Measurements from ENCODE around the gene ARHGAP20.

The ARHGAP20 gene

GRCh38 chr11:110599207-110599606, 113.0 kb downstream of the ARHGAP20 start:
- no peak for DNase-seq

DNA sequence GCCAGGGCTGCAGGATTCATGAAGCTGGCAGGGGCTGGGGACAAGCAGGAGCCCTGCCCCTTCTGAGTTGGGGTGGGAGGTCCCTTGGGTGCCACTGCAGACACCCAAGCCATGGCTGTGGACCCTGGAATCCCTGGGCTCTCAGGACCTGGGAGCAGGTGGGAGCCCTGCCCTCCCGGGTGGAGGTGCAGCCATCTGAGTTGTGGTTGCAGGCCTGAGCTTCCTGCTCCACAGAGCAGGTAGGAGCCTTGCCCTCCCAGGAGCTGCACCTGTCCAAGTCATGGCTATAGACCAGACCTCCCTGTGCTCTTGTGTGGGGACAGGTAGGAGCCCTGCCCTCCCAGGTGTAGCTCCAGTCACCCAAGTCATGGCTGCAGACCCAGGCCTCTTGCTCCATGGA, 113.5 kb downstream of the ARHGAP20 start:
- DNase-seq: no peak

DNA sequence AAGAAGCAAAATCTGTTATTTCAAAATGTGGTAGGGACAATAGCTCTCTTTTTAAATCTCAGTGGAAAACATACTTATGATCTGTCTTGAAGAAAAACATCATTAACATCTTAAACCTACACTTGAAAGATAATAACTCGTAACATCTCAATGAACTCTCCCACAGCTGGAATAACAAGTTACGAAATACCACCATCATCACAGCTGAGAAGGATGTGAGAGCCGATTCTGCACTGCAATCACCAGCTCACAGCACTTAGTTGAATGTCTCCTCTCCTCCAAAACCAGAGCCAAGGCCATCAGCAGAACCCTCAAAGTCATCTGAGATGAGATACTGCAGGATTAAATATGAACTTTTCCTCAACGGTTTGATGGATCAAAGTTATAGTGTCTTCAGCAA, 124.3 kb downstream of the ARHGAP20 start:
- no peak for DNase-seq

DNA sequence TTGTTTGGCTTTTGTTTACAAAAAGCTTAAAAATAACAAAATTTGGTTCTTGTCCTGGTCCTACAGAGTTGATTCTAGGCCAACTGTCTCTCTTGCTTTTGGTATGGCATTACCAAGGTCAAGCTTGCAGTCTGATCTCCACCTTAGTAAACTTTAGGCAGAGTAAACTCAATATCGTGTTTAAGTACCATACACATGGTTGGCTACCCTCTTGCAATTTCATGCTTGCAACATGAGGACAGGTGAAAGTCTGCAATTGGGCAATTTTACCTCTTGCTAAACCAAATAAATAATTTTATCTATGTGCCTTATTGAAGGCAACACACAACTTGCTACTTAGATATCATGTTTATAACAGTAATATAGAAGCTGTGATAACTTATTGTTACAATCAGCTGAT, 125.1 kb downstream of the ARHGAP20 start:
- DNase-seq: no peak

DNA sequence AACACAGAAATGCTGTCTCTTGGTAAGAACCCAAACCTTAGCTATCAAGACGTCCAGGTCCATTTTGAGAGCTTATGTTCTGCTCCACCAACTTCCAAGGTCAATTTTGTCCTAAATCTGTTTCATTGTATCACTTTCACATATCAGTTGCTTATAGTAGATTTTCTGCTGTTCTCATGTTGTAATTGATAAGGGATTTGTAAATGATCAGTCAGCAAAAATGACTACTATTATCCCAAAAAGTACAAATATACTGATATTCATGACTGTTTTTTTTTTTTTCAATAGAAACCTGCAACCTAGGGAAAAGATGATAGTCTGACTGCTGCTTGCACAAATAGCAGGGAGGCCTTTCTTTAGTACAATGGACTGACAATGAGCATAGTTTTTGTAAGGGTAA, 128.1 kb downstream of the ARHGAP20 start:
- DNase-seq: no peak

DNA sequence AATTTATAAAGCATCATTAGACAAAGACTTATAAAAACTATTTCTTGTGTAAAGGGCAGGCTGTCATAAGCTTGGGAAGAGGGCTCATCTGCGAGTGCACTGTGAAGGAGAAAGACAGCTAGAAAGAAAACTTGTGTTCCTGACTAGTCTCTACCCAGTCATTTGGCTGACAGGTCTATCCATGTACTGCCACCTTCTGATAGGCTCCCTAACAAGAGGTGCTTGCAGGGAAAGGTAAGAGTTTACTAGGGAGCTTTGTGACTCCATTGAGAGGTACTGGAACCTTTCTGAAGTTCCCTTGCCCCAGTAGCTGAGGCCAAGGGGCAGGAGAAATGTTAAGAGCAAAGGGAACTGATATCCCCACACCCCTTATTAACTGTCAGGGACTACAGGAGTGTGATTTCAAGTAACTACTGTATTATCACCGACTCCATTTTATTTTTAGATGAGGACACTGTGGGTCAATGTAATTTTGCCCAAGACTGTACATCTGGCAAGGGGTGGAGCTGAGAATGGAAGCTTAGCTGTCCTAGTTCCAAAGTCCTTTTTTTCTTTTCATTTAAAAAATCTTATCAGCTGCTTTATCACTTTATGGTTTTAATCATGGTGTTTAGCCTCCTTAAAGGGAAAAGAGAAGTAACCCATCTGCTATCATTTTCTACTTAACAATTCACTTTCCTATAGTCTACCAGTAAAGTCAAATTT, 129.4 kb downstream of the ARHGAP20 start:
- DNase-seq: no peak

DNA sequence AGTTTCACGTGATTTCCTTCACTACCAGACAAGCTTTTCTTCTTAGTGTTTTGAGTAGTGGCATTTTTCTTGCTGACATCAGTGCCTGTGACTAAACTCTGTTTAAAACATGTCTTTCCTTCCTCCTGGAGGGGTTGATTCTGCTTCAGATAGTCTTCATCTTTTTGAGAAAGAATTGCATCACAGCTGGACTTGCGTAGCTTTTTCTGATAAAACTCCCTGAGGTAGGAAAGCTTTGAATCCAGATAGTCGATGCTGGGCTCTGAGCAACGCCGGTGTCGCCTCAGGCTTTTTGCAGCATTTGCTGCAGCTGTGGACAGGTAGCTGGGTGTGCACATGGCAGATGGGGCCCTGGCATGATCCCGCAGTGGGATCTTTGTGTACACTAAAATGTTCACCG, 131.7 kb downstream of the ARHGAP20 start:
- no peak for DNase-seq

- no peak for DNase-seq
Measured at GRCh38 chr11:110573411-110573810, 138.8 kb downstream of the ARHGAP20 start.

DNA sequence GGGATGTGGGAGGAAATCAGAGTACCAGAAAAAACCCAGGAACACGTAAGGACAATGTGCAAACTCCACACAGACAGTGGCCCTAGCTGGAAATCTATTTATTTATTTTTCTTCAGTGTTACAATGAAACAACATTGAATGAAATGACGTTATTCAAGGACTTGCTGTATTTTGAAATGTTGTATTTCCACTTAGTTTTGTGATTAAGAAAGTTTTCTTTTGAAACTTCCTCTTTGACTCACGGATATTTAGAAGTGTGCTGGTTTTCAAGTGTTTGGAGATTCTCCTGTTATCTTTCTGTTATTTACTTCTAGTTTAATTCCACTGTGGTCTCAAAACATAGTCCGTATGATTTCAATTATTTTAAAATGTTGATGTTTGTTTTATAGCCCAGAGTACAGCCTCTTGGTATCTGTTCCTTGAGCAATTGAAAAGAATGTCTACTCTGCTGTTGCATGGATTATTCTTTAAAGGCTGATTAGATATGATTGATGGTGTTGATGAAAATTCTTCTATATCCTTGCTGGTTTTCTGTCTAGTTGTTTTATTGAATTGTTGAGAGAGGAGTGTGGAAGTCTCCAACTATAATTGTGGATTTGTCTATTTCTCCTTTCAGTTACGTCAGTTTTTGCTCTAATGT, 141.0 kb downstream of the ARHGAP20 start:
- no peak for DNase-seq

DNA sequence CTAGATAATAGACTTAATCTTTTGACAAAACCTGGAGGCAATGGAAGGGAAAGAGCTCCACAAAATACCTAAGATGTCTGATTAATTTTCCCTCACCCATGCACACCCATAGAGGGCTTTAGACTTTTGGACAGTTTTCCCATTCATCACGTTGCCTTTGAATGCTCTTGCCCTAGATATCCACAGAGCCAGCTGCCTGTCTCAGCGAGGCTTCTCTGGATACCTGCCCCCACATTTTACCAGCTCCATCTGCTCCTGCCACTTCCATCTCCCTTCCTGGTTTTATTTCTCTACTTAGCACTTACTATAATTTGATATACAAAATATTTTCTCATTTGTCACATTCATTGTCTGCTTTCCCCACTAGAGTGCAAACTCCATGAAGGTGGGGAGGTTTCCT, 145.7 kb downstream of the ARHGAP20 start:
- no peak for DNase-seq

GRCh38 chr11:110565357-110566336, 146.6 kb downstream of the ARHGAP20 start:
- DNase-seq: no peak

DNA sequence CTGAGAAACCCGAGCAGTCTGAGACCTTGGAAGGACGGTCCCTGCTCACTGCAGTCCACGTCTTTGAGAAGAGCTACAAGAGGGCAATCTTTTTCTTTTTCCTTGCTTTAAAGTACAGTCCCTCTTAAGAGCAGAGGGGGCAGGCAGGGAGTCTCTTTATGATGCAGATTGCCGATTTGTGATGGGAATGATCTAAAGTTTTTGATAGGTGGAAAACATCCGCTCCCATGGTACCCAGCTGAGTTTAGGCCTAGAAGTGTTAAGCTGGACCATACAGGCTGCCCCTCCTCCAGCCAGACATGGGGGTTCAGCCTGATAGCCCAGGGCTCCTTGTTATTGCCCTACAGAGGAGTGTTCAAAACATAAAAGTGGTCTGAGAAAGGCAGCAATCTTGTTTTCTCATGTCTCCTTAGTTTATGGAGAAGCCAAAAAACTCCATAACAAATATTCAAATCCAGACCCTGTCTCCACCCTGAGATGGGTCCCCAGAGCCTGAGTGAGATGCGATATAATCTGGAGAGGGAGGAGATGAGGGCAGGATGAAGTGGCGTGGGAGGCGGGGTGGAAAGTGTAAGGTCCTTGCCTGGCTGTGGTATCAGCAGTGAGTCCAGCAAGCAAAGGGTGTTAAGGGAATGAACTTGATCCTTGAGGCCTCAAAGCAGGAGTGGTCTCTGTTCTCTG, 147.4 kb downstream of the ARHGAP20 start:
- no peak for DNase-seq

DNA sequence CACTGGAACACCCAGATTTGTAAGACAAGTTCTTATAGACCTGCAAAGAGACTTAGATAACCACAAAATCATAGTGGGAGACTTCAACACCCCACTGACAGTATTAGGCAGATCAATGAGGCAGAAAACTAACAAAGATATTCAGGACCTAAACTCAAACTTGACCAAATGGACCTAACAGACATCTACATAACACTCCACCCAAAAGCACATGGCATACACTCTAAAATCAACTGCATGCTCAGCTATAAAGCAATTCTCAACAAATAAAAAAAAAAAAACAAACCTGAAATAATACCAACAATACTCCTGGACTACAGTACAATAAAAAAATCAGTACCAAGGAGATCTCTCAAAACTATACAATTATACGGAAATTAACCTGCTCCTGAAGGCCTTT, 167.5 kb downstream of the ARHGAP20 start:
- DNase-seq: no peak

DNA sequence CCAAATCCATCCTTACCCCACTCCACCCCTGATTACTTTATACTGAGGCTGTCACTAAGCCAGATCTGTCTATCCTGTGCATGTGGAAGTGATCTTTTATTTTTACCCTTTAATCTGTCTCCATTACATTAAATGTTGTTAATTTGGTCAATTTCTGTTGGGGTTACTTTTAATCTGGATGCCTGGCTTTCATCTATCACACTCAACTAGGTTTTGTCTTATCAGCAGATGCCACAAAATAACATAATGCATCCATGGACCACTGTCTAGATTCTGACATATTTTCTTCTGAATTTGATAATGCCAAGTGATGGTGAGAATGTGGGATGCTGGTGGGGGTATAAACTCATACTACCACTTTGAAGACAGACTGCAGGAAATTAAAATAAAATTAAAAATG, 174.1 kb downstream of the ARHGAP20 start:
- DNase-seq: no peak

DNA sequence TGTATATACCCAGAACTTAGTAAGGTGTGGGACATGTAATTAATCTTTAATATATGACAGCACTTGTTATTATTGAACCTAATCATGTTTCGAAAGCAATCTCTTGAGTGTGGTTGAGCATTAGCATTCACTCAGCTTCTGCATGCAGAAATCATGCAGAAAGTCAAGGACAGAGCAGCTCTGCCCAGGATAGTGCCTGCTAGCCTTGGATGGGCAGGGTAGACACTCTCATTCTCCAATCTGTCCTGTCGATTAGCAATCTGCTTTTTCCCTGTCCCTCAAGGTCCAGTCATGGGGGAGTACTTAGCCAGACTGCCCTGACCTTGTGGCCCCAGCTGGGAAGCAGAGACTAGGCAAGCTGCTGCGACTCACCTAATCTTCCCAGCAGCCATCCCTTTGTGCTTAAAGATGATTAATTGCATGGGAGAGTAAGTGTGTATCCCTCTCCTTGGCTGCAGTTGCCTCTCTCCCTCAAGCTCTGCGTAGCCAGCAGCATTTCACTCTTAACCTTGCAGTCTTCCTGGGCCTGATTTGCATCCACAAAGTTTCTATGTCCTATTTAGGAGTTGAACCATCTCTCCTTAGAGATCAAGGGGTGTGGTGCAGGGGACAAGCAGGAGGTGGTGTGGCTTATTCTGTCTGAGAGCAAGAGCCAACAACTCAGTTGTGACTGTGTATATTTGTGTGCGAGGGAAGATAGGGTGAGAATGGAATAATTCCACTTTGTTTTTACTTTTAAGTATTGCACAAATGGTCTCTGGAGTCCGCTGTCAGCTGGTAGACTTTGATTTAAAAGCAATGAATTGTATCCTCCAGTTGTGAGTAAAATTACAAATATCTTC, 181.1 kb downstream of the ARHGAP20 start:
- DNase-seq: no peak

DNA sequence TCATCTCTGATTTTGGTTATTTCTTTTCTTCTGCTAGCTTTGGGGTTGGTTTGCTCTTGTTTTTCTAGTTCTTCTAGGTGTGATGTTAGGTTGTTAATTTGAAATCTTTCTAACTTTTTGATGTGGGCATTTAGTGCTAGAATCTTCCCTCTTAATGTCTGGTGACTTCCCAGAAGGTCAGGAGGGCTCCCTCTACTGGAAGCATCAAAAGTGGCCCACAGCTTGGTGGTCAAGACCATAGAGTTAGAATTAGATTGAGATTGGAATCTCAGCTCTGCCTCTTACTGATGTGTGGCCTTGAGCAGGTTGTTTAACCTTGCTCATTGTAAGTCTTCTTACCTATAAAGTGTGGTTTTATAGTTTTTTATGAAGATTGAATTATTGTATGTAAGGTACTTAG, 183.2 kb downstream of the ARHGAP20 start:
- no peak for DNase-seq

DNA sequence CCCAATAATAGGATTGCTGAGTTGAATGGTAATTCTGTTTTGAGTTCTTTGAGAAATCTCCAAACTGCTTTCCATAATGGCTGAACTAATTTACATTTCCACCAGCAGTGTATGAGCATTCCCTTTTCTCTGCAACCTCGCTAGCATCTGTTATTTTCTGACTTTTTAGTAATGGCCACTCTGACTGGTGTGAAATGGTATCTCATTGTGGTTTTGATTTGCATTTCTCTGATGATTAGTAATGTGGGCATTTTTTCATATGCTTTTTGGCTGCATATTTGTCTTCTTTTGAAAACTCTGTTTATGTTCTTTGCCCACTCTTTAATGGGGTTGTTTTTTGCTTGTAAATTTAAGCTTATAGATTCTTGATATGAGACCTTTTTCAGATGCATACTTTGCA, 185.1 kb downstream of the ARHGAP20 start:
- no peak for DNase-seq

Data from cortex of kidney (tissue), 1 donor.